22Rv1 (cell line): ENCODE measurements around the gene FRY.

ENCODE experiments used
- H3K27ac ChIP-seq: fragments of 450-650 bp; 2 replicates; pipeline ENCODE4 v1.5.1; 2017
- ZFX ChIP-seq: fragments of 450-650 bp; IDR thresholded peaks from 2 replicates; pipeline ENCODE4 v1.6.1; 2017; ENCODE audit warnings: antibody characterized with exemption, borderline replicate concordance
- TF ChIP-seq, protein P1 (sequence below): fragments of 450-650 bp; IDR thresholded peaks from 2 replicates; pipeline ENCODE4 v1.5.1; 2017; ENCODE audit warnings: mild to moderate bottlenecking

FRY gene

DNA sequence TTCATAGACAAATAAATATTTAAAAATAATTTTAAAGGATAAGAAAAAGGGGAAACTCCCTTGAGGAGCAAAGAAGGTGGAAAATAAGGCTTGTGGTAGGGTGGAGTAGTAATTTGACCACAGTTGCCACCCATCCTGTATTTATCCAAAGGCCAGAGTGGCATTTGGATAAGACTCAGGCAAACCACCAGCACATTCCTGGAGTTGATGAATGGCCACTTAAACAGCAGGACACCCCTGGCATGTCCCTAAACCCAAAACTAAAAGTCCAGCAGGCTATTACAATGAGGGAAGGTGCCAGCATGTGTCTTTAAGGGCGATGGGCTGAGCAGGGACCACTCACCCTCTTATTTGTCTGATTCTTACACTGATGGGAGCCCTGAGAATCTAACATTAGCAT is 9.8 kb upstream of the FRY start:
- no peak for TF ChIP-seq ZFX
- TF ChIP-seq, protein P1, sequence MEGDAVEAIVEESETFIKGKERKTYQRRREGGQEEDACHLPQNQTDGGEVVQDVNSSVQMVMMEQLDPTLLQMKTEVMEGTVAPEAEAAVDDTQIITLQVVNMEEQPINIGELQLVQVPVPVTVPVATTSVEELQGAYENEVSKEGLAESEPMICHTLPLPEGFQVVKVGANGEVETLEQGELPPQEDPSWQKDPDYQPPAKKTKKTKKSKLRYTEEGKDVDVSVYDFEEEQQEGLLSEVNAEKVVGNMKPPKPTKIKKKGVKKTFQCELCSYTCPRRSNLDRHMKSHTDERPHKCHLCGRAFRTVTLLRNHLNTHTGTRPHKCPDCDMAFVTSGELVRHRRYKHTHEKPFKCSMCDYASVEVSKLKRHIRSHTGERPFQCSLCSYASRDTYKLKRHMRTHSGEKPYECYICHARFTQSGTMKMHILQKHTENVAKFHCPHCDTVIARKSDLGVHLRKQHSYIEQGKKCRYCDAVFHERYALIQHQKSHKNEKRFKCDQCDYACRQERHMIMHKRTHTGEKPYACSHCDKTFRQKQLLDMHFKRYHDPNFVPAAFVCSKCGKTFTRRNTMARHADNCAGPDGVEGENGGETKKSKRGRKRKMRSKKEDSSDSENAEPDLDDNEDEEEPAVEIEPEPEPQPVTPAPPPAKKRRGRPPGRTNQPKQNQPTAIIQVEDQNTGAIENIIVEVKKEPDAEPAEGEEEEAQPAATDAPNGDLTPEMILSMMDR = no peak
- no peak overlapping the region for H3K27ac ChIP-seq

GRCh38 chr13:32022311-32022710 is 9.3 kb upstream of the FRY start:
- TF ChIP-seq ZFX = no peak
- TF ChIP-seq, protein P1 = no peak
- H3K27ac ChIP-seq = no peak overlapping the region

DNA sequence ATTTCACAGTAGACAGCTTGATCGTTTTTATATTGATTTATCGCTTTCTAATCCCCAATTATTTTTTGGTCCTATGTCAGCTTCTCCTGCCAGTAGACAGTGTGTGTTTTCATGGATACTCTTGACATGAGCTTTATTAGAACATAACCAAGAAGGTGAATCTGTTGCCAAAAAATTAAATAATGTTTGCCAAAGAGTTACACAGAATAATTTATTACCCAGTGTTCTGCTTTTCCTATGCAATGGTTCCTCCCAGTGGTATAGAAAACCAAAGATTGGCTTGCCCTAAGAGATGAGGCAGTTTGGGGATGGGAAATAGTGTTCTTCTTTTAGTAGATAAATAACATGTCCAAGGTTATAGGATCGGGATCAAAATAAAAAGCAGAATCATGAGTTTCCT is 8.5 kb upstream of the FRY start:
- TF ChIP-seq, protein P1 = no peak
- no peak for TF ChIP-seq ZFX
- no peak overlapping the region for H3K27ac ChIP-seq

- no peak for TF ChIP-seq ZFX
- TF ChIP-seq, protein P1 = peak; percentile 44
- no peak overlapping the region for H3K27ac ChIP-seq
Measured at GRCh38 chr13:32023698-32024097, 7.9 kb upstream of the FRY start.

- no peak overlapping the region for H3K27ac ChIP-seq
- no peak for TF ChIP-seq ZFX
Measured at GRCh38 chr13:32024750-32025149, 6.8 kb upstream of the FRY start.

GRCh38 chr13:32025730-32026129 is 5.8 kb upstream of the FRY start:
- no peak for TF ChIP-seq ZFX
- TF ChIP-seq, protein P1 = no peak

DNA sequence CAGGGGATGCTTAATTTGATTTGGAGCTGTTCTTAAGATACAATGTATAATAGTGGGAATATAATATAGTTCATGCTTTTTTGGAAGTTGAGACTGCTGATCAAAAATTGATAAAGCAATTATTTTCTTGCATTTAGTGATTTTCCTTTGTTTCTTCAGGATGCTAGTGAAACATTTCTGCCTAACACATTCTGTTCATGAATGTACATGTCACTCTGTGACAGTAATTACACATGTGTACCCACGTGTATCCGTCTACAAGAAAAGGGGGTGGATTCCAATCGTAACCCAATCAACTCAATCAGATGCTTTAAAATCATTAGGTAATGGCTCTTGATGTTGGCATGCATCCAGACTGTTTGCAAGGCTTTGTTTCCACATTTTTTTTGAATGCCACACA is 5.0 kb upstream of the FRY start:
- no peak overlapping the region for H3K27ac ChIP-seq
- no peak for TF ChIP-seq ZFX
- TF ChIP-seq, protein P1 = no peak

More at GRCh38 chr13:32025730-32026129, 5.8 kb upstream of the FRY start:
- no peak overlapping the region for H3K27ac ChIP-seq

DNA sequence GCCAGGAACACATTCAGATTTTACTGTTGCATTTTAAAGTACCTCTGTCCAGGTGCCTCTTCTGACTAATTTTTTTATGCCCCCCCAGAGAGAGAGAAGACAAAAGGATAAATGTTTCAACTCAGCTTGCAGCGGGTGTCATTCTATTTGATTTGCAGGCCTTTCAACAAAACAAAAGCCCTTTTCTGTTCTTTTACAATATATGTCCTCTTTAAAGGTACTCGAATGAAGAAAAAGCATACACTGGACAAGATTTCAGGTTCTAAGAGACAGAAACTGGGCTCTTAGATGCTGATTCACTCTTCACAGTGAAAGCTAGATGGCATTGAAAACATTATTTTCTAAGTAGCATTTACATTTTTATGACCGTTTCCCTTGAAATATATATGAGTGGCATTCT is 2.9 kb upstream of the FRY start:
- TF ChIP-seq, protein P1 = no peak
- no peak for TF ChIP-seq ZFX
- H3K27ac ChIP-seq = no peak overlapping the region
